Heart left ventricle (tissue), 16 donors: ENCODE measurements around the gene TLE5. TPM values are rescaled to one million over a fixed set of nuclear protein-coding genes. Genes with fewer than 3 reads are reported as not detected.

Experiments used
- ATAC-seq, 4 donors: fragments of 200-7000 bp; cut with Tn5 transposase; one replicate each; pipeline ENCODE4 v1.9.1; 2020 to 2022; ENCODE audit warnings: moderate library complexity in 4 of 4, mild to moderate bottlenecking in 3 of 4, moderate number of reproducible peaks in 1 of 4
- DNase-seq, 5 donors: peaks; one replicate each; pipeline ENCODE4 v3.0.0-alpha.2; 2020
- H3K27ac ChIP-seq, 12 donors: fragments of 200-600 bp; sonication (generic) in 4 of 12; one replicate each; pipeline versions ENCODE4 v1.5.0 to v1.8.0; 2016 to 2022; ENCODE audit warnings: mild to moderate bottlenecking in 2 of 12
- H3K27me3 ChIP-seq, 9 donors: fragments of 200-600 bp; sonication (generic) in 2 of 9; one replicate each; pipeline versions ENCODE4 v1.5.1 to v1.8.0; 2016 to 2022; ENCODE audit warnings: mild to moderate bottlenecking in 3 of 9
- H3K36me3 ChIP-seq, 9 donors: fragments of 200-600 bp; sonication (generic) in 2 of 9; one replicate each; pipeline versions ENCODE4 v1.5.0 to v1.8.0; 2018 to 2022; ENCODE audit warnings: mild to moderate bottlenecking in 2 of 9
- H3K4me1 ChIP-seq, 12 donors: fragments of 200-600 bp; sonication (generic) in 4 of 12; one replicate each; pipeline versions ENCODE4 v1.5.0 to v1.8.0; 2016 to 2022; ENCODE audit warnings: mild to moderate bottlenecking in 3 of 12
- H3K4me3 ChIP-seq, 12 donors: fragments of 200-600 bp; sonication (generic) in 4 of 12; one replicate each; pipeline versions ENCODE4 v1.5.0 to v1.8.0; 2017 to 2022; ENCODE audit warnings: mild to moderate bottlenecking in 9 of 12, moderate library complexity in 4 of 12
- H3K9me3 ChIP-seq, 12 donors: fragments of 200-600 bp; sonication (generic) in 4 of 12; one replicate each; pipeline versions ENCODE4 v1.5.0 to v1.8.0; 2016 to 2022; ENCODE audit warnings: mild to moderate bottlenecking in 1 of 12
- POLR2A ChIP-seq, 2 donors: fragments of 450-650 bp; IDR thresholded peaks; one replicate each; pipeline ENCODE4 v1.6.1; 2017; ENCODE audit warnings: antibody characterized with exemption in 2 of 2, mild to moderate bottlenecking in 2 of 2, moderate library complexity in 2 of 2
- WGBS, 4 donors: extraction: QIAGEN DNeasy Blood & Tissue Kit in 2 of 4; methylation state at CpG; one replicate each; pipeline versions ENCODE4 v1.1.5 to v1.1.7; 2013 to 2018; 5-methylcytosine and 5-hydroxymethylcytosine counted together
- intact Hi-C, 10 donors: fragments of 100-400 bp; cut with DNase I; formaldehyde crosslinking; loops; one replicate each; pipeline versions ENCODE4 v1.11.1 to v1.14.2; 2022
- polyA plus RNA-seq, 2 donors: library from polyadenylated mRNA; stranded (reverse); fragments of 200-250 nt; gene quantifications; one replicate each; pipeline ENCODE4 v1.2.3, GENCODE V29; 2013
- total RNA-seq, 9 donors: library from RNA; depleted of rRNA in 2 of 9; stranded (reverse); fragments of >200 nt in 2 of 9; fragmentation: NEBNext Ultra II Directional in 3 of 9; extraction: Animal tissue kit (Norgen Biotek cat#: 25700) in 3 of 9; gene quantifications; one replicate each; pipeline versions ENCODE4 v1.1.0 to v1.2.4, GENCODE V29; 2016 to 2023
- TF ChIP-seq, protein P1 (sequence below), 12 donors: fragments of 200-600 bp; sonication (generic) in 4 of 12; IDR thresholded peaks; one replicate each; pipeline versions ENCODE4 v1.5.0 to v1.8.0; 2018 to 2022; ENCODE audit warnings: antibody characterized with exemption in 12 of 12, mild to moderate bottlenecking in 5 of 12
- donor health status: ischemic (EF 13 %, LVEDD 7.1; RV severe dilation, severe dysfunction).
- donor health status: healthy with polysubstance abuse.
- donor health status: DM: no; HTN: yes; CAD: no.
- donor health status: DM: no; HTN: no; CAD: no.
- donor health status: ischemic (EF 25% LVEDD 6.9; RV normal size, moderate dysfunction).
- donor health status: ischemic (EF 25% LVEDD 5.7; RV mildly dilated, moderate dysfunction).
- donor health status: healthy.
- donor health status: DM: yes; HTN: yes; CAD: no.
- donor health status: ischemic (EF 35%, LVEDD 5.7; RV mildly dilated, moderate dysfunction).
- donor health status: nonischemic (EF 11% LVEDD 7.7; RV severe dilation, severe dysfunction).
- donor health status: DM: yes; HTN: yes; CAD: no.
- donor health status: PGD.
- donor health status: ischemic (EF 29% LVEDD 5.4; RV normal size, mild dysfunction).
- donor health status: nonischemic (EF 23%, LVEDD 6.1; RV moderate dilation, normal function).

The TLE5 gene
- total and polyA plus RNA-seq, 11 donors: 593 to 1,459 (median 711) TPM

DNA sequence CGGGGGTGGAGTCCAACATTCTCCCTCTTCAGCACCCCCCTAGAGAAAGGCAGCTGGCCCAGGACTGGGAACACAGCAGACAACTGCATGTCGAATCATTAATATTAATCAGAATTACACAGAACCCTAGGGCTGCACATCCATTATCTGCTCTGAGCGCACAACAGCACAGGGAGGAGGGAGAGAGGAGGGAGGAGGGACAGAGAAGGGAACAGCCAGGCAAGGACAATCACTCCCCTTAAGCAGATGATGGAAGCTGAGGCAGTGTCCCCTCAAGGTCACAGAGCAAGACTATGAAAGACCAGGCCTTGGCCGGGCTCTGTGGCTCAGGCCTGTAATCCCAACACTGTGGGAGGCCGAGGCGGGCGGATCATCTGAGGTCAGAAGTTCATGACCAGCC lies 59.2 kb downstream of the TLE5 start:
- DNase-seq (no peak), ATAC-seq (no peak)
- Histone ChIP-seq H3K36me3 (peaks cover 0 to 76% (median 49%) of the 10 kb centered on the region in 9 donors), H3K9me3 (no peaks in the 10 kb centered on the region), H3K4me3 (no peak overlapping the region), H3K27ac (no peak overlapping the region), H3K27me3 (no peaks in the 10 kb centered on the region), H3K4me1 (no peaks in the 10 kb centered on the region)
- no peak for TF ChIP-seq POLR2A (IDR thresholded peaks at IDR 0.05)
- TF ChIP-seq, protein P1, sequence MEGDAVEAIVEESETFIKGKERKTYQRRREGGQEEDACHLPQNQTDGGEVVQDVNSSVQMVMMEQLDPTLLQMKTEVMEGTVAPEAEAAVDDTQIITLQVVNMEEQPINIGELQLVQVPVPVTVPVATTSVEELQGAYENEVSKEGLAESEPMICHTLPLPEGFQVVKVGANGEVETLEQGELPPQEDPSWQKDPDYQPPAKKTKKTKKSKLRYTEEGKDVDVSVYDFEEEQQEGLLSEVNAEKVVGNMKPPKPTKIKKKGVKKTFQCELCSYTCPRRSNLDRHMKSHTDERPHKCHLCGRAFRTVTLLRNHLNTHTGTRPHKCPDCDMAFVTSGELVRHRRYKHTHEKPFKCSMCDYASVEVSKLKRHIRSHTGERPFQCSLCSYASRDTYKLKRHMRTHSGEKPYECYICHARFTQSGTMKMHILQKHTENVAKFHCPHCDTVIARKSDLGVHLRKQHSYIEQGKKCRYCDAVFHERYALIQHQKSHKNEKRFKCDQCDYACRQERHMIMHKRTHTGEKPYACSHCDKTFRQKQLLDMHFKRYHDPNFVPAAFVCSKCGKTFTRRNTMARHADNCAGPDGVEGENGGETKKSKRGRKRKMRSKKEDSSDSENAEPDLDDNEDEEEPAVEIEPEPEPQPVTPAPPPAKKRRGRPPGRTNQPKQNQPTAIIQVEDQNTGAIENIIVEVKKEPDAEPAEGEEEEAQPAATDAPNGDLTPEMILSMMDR (IDR thresholded peaks at IDR 0.05): no peak
- 90 to 94% (median 93%) methylated on average over 7 of the region's 7 CpGs for whole genome bisulfite sequencing, 4 donors
- intact Hi-C loops: no loop called here

Other genes starting within 250 kb of the TLE5 start
- 1 to 10 TPM; 2.7 to 6.1 (median 4.6) TPM for gene ZNF554, start 242.6 kb downstream of the TLE5 start, total RNA-seq
- gene ZNF554, start 242.6 kb downstream of the TLE5 start, polyA plus RNA-seq: 1 to 10 TPM; 1.4 to 4.3 TPM
- gene ZNF555, start 221.0 kb downstream of the TLE5 start, total RNA-seq: 10 to 100 TPM in 1 of 9 donors, 1 to 10 TPM in 8; 5.9 to 11.5 (median 8.2) TPM
- 1 to 10 TPM; 2.7 to 3.8 TPM for gene ZNF555, start 221.0 kb downstream of the TLE5 start, polyA plus RNA-seq
- under 1 TPM in 2 of 9 donors, not detected in 7; 0.16 to 0.20 TPM for gene ZNF556, start 195.2 kb downstream of the TLE5 start, total RNA-seq
- gene ZNF556, start 195.2 kb downstream of the TLE5 start, polyA plus RNA-seq: not detected
- gene ZNF57, start 161.6 kb downstream of the TLE5 start, total RNA-seq: 1 to 10 TPM; 2.1 to 5.6 (median 3.3) TPM
- 1 to 10 TPM; 2.3 to 3.8 TPM for gene ZNF57, start 161.6 kb downstream of the TLE5 start, polyA plus RNA-seq
- 1 to 10 TPM; 1.8 to 3.2 (median 2.3) TPM for gene ZNF77, start 117.5 kb downstream of the TLE5 start, total RNA-seq
- gene ZNF77, start 117.5 kb downstream of the TLE5 start, polyA plus RNA-seq: 1 to 10 TPM; 1.7 to 2.5 TPM
- 1 to 10 TPM in 2 of 9 donors, under 1 TPM in 6, not detected in 1; 0.21 to 1.3 (median 0.57) TPM for gene TLE6, start 84.9 kb downstream of the TLE5 start, total RNA-seq
- gene TLE6, start 84.9 kb downstream of the TLE5 start, polyA plus RNA-seq: 1 to 10 TPM; 1.3 to 1.4 TPM
- 10 to 100 TPM; 34.6 to 75.1 (median 40.5) TPM for gene TLE2, start 33.2 kb downstream of the TLE5 start, total RNA-seq
- 10 to 100 TPM; 36.0 to 41.4 TPM for gene TLE2, start 33.2 kb downstream of the TLE5 start, polyA plus RNA-seq
- gene GNA11, start 31.9 kb upstream of the TLE5 start, total RNA-seq: 10 to 100 TPM; 55.3 to 91.8 (median 70.9) TPM
- gene GNA11, start 31.9 kb upstream of the TLE5 start, polyA plus RNA-seq: 10 to 100 TPM; 43.5 to 74.6 TPM
- 10 to 100 TPM in 1 of 9 donors, 1 to 10 TPM in 8; 1.1 to 15.2 (median 2.1) TPM for gene GNA15, start 73.5 kb upstream of the TLE5 start, total RNA-seq
- gene GNA15, start 73.5 kb upstream of the TLE5 start, polyA plus RNA-seq: 1 to 10 TPM in 1 of 2 donors, under 1 TPM in 1; 0.69 to 1.5 TPM
- 1 to 10 TPM in 4 of 9 donors, under 1 TPM in 5; 0.35 to 5.5 (median 0.87) TPM for gene S1PR4, start 116.3 kb upstream of the TLE5 start, total RNA-seq
- 1 to 10 TPM; 1.4 to 1.7 TPM for gene S1PR4, start 116.3 kb upstream of the TLE5 start, polyA plus RNA-seq
- gene NCLN, start 123.4 kb upstream of the TLE5 start, total RNA-seq: 10 to 100 TPM; 16.7 to 47.5 (median 26.4) TPM
- 10 to 100 TPM; 20.5 to 67.5 TPM for gene NCLN, start 123.4 kb upstream of the TLE5 start, polyA plus RNA-seq
- not detected for gene CELF5, start 162.2 kb upstream of the TLE5 start, total RNA-seq
- not detected for gene CELF5, start 162.2 kb upstream of the TLE5 start, polyA plus RNA-seq